ENCODE results near the gene KYNU. TPM values are rescaled to one million over a fixed set of nuclear protein-coding genes. Genes with fewer than 3 reads are reported as not detected.
A peak's percentile ranks its signal among the peaks of the same experiment; 100 is the strongest.

The KYNU gene
- total RNA-seq, 4 donors from 2014 or later: 2.3 to 39.4 (median 19.2) TPM

GRCh38 chr2:142989273-142990204 lies 112.1 kb downstream of the KYNU start:
- H3K27ac ChIP-seq: no peak overlapping the region
- H3K9me3 ChIP-seq: no peaks in the 10 kb centered on the region
- H3K36me3 ChIP-seq: no peaks in the 10 kb centered on the region
- H3K4me3 ChIP-seq: no peak overlapping the region
- WGBS, 2 donors: 34 to 39% methylated on average over 5 of the region's 5 CpGs
- TF ChIP-seq, protein P1, sequence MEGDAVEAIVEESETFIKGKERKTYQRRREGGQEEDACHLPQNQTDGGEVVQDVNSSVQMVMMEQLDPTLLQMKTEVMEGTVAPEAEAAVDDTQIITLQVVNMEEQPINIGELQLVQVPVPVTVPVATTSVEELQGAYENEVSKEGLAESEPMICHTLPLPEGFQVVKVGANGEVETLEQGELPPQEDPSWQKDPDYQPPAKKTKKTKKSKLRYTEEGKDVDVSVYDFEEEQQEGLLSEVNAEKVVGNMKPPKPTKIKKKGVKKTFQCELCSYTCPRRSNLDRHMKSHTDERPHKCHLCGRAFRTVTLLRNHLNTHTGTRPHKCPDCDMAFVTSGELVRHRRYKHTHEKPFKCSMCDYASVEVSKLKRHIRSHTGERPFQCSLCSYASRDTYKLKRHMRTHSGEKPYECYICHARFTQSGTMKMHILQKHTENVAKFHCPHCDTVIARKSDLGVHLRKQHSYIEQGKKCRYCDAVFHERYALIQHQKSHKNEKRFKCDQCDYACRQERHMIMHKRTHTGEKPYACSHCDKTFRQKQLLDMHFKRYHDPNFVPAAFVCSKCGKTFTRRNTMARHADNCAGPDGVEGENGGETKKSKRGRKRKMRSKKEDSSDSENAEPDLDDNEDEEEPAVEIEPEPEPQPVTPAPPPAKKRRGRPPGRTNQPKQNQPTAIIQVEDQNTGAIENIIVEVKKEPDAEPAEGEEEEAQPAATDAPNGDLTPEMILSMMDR (IDR thresholded peaks at IDR 0.05): peak in 5 of 6 experiments; percentile 31 to 61 (median 37)
- no peak for TF ChIP-seq POLR2A (IDR thresholded peaks at IDR 0.05)
- no peak for DNase-seq
- no peaks in the 10 kb centered on the region for H3K27me3 ChIP-seq
- no peaks in the 10 kb centered on the region for H3K4me1 ChIP-seq
- intact Hi-C loops (cut with DNase I): loop anchor here (10.0 kb wide), 1 partner anchor 105 kb away; no protein-coding TSS in a partner anchor

DNA sequence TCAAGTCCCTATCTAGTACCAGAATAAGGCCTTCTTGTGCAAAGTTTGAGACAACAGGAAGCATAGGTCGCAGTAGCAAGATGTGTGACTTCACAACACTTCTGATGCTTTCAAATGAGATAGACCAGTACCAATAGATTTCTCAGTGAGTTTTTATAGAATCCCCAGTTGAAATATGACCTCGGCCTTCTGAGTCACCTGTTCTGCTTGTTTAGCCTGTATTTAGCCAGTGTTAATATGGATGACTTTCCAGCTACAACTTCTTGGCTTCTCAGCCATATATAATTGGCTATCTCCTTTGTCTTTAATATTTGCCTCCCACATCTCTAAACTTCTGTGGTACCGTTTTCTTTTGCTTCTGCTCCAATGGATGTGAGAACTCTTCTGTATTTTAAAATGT lies 113.8 kb downstream of the KYNU start:
- no peak for TF ChIP-seq POLR2A (IDR thresholded peaks at IDR 0.05)
- TF ChIP-seq, protein P1 (IDR thresholded peaks at IDR 0.05): no peak
- intact Hi-C loops (cut with DNase I): no loop called here
- H3K4me3 ChIP-seq: no peak overlapping the region
- H3K27ac ChIP-seq: no peak overlapping the region
- no peaks in the 10 kb centered on the region for H3K36me3 ChIP-seq
- WGBS, 2 donors: 65 to 79% methylated on average over 3 of the region's 3 CpGs
- no peak for DNase-seq
- H3K27me3 ChIP-seq: no peaks in the 10 kb centered on the region
- H3K4me1 ChIP-seq: no peaks in the 10 kb centered on the region
- no peaks in the 10 kb centered on the region for H3K9me3 ChIP-seq

DNA sequence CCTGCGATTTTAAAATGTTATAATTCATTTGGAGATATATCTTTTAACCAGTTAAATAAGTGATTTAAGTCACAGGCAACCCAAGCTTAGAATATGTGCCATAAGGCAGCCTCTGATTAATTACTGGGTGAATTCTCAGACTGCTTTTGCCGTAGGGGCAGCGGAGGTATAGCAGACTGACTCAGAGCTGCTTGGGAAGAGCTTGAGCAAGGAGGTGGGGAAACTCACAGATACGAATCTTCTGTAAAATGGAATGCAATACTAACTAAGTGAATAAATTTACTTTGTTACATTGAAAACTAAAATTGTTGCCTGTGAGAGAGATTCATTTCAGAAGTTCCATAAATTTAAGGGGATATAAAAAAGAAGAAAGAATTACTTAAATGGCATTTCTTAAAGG lies 115.4 kb downstream of the KYNU start:
- no peaks in the 10 kb centered on the region for H3K9me3 ChIP-seq
- no peaks in the 10 kb centered on the region for H3K4me1 ChIP-seq
- intact Hi-C loops (cut with DNase I): no loop called here
- DNase-seq: no peak
- no peaks in the 10 kb centered on the region for H3K36me3 ChIP-seq
- no peak for TF ChIP-seq POLR2A (IDR thresholded peaks at IDR 0.05)
- TF ChIP-seq, protein P1 (IDR thresholded peaks at IDR 0.05): no peak
- 58 to 70% methylated on average over 4 of the region's 4 CpGs for WGBS, 2 donors
- no peak overlapping the region for H3K27ac ChIP-seq
- H3K4me3 ChIP-seq: no peak overlapping the region
- no peaks in the 10 kb centered on the region for H3K27me3 ChIP-seq

DNA sequence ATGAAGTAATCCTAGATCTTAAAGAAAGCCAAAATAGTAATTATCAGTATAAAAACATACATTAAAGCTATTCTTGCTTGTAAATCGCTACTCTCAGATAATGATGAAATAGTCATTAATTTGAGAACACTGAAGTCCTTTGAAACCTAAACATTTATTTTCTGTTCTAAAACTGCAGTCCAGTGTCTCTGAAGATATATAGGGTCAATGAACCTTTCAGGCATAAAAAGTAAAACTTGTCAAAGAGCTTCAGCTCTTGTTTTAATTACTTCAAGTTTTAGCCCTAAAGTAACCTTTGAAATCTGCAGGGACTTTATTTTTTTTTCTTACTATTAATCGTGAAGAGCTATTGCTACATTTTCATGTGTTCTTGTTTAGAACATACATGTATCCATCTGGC lies 116.3 kb downstream of the KYNU start:
- H3K27ac ChIP-seq: no peak overlapping the region

GRCh38 chr2:142994665-142995064 lies 117.2 kb downstream of the KYNU start:
- no peaks in the 10 kb centered on the region for H3K36me3 ChIP-seq
- TF ChIP-seq, protein P1 (IDR thresholded peaks at IDR 0.05): no peak
- TF ChIP-seq POLR2A (IDR thresholded peaks at IDR 0.05): no peak
- intact Hi-C loops (cut with DNase I): no loop called here
- no peak overlapping the region for H3K27ac ChIP-seq
- no peak for DNase-seq
- no peaks in the 10 kb centered on the region for H3K9me3 ChIP-seq
- H3K4me3 ChIP-seq: no peak overlapping the region
- WGBS, 2 donors: 80 to 86% methylated on average over 2 of the region's 2 CpGs
- no peaks in the 10 kb centered on the region for H3K4me1 ChIP-seq
- no peaks in the 10 kb centered on the region for H3K27me3 ChIP-seq

More for the DNA sequence above, 116.3 kb downstream of the KYNU start:
- Histone ChIP-seq H3K4me1 (no peaks in the 10 kb centered on the region), H3K4me3 (no peak overlapping the region), H3K27me3 (no peaks in the 10 kb centered on the region), H3K9me3 (no peaks in the 10 kb centered on the region), H3K36me3 (no peaks in the 10 kb centered on the region)
- intact Hi-C loops (cut with DNase I): no loop called here
- WGBS, 2 donors: 58% methylated on average over 2 of the region's 2 CpGs
- TF ChIP-seq POLR2A (IDR thresholded peaks at IDR 0.05): no peak
- TF ChIP-seq, protein P1 (IDR thresholded peaks at IDR 0.05): no peak
- DNase-seq: no peak

All from esophagus squamous epithelium (tissue), 5 donors.